Measurements from ENCODE around the gene ROPN1L. TPM values are rescaled to one million over a fixed set of nuclear protein-coding genes. Genes with fewer than 3 reads are reported as not detected.

ROPN1L gene
- total RNA-seq, 2 experiments from 2014 or later, result not detected

DNA sequence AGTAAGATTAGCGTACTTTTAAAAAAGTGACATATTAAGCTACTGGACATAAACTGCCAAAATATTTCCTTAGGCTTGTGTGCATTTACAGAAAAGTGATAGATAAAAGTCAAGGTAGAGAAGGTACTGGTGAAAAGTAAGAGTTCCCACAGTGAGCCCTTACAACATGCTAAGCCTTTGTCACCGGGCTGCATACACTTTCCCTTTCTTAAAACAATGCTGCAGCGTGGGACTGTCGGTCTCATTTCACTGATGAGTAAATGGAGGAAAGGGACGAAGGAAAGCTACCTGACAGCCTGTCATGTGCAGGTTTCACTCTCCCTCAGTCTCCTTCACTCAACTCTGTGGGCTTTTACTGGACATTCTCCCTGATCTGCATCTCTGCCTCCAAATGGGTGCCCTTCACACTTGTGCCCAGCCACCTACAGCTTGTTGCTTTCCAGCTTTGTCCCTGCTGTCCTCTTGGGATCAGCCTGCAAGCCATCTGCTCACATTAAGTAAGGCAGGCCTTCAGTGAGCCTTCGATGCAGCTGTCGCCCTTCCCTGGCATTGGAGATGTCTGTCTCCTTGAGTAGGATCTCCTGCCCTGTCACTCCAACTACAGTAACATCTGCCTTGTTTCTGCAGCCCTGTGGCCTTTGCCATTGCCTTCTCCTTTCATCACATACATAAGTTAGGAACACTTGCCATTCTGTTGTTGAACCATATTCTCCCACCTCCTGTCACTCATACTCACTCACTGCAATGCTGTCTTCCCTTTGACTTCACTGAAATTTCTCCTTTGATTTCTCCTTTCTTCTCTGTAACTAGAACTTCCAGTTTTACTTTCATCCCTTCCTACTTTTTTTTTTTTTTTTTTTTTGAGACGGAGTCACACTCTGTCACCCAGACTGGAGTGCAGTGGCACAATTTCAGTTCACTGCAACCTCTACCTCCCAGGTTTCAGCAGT is 9.3 kb upstream of the ROPN1L start:
- no peak for DNase-seq
- intact Hi-C loops (cut with micrococcal nuclease), result no loop called here
- Mint-ChIP-seq H3K36me3 (peaks cover 34% of the 10 kb centered on the region), H3K27ac (no peak overlapping the region), H3K4me1 (ENCODE audit: low read depth) (peaks cover 13% of the 10 kb centered on the region), H3K9me3 (no peaks in the 10 kb centered on the region), H3K4me3 (no peak overlapping the region), H3K27me3 (no peaks in the 10 kb centered on the region)
- CTCF ChIA-PET, result no interaction called here
- POLR2A ChIA-PET, result no interaction called here

DNA sequence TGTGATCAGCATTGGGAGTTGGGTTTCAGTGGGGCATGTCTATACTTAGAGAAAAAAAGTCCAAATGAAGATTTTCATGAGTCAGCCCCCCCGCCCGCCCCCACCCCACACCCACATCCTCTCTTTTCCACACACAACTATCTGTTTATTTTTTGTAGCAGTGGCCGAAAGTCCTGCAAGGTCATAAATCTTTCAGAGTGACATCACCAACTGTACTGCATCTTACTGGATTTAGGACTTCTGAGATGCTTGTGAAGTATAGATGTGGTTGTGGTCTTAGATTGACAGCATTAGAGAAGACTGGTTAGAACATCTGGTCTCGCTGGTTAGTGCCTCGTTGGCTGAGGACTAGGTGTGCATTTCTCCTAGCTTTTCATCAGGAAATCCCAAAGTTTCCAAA is 7.3 kb upstream of the ROPN1L start:
- H3K4me3 Mint-ChIP-seq, result no peak overlapping the region
- no peaks in the 10 kb centered on the region for H3K27me3 Mint-ChIP-seq
- H3K9me3 Mint-ChIP-seq, result no peaks in the 10 kb centered on the region
- ChIA-PET CTCF (no interaction called here), POLR2A (no interaction called here)
- H3K4me1 Mint-ChIP-seq (ENCODE audit: low read depth), result peaks cover 13% of the 10 kb centered on the region
- H3K36me3 Mint-ChIP-seq, result peaks cover 28% of the 10 kb centered on the region
- no peak for DNase-seq
- intact Hi-C loops (cut with micrococcal nuclease), result no loop called here
- no peak overlapping the region for H3K27ac Mint-ChIP-seq

DNA sequence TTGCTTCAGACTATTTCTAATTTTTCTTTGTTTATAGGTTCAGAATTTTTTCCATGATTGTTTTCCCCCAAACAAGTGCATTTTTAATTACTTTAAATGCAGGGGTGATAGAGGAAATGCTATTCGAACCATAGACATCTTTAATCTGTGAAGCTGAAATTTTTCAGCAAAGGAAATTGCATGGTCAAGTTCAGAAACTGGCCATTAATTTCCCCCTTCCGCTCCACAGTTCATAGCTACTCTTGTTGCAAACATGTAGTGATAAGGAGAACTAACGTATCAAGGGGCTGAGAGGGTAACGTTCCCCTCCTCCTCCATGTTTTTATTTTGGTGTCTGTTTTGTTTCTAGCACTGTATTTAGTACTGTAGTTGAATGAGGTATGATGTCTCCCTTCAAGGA is 3.4 kb upstream of the ROPN1L start:
- Mint-ChIP-seq H3K4me1 (ENCODE audit: low read depth) (peaks cover 20% of the 10 kb centered on the region), H3K36me3 (peaks cover 6% of the 10 kb centered on the region), H3K4me3 (no peak overlapping the region), H3K9me3 (no peaks in the 10 kb centered on the region), H3K27me3 (no peaks in the 10 kb centered on the region), H3K27ac (no peak overlapping the region)
- no peak for DNase-seq
- CTCF ChIA-PET, result interaction anchor here (1.1 kb wide), 1 partner anchor 189 kb away, joined by 3 read pairs; no protein-coding TSS in a partner anchor
- POLR2A ChIA-PET, result no interaction called here
- intact Hi-C loops (cut with micrococcal nuclease), result no loop called here

DNA sequence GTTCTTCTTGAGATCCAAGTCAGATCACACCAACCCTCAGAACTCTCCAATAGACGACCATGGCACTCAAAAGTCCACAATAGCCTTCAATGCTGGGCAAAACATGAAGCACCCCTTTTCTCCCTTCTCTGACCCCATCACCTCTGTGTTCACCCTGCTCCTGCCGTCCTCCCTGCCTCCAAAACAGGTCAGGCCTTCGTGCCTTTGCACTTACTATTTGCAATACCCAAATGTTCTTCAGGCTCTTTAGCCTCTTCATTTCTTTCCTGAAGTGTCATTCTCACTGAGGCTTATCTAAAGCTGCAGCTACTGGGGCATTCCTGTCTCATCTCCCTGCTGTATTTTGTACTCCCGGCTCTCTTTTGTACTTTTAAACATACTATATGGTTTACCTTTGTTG is 2.0 kb upstream of the ROPN1L start:
- POLR2A ChIA-PET, result no interaction called here
- no peak overlapping the region for H3K27ac Mint-ChIP-seq
- H3K27me3 Mint-ChIP-seq, result no peaks in the 10 kb centered on the region
- peaks cover under 1% of the 10 kb centered on the region for H3K36me3 Mint-ChIP-seq
- H3K9me3 Mint-ChIP-seq, result no peaks in the 10 kb centered on the region
- CTCF ChIA-PET, result interaction anchor here (1.1 kb wide), 1 partner anchor 14 kb away, joined by 3 read pairs; no protein-coding TSS in a partner anchor
- no peak for DNase-seq
- no peak overlapping the region for H3K4me3 Mint-ChIP-seq
- peaks cover 18% of the 10 kb centered on the region for H3K4me1 Mint-ChIP-seq (ENCODE audit: low read depth)
- intact Hi-C loops (cut with micrococcal nuclease), result loop anchor here (2.0 to 10.0 kb wide), 5 partner anchors 87 to 323 kb away; partner anchors contain the start of genes ANKRD33B, DAP and MARCHF6

DNA sequence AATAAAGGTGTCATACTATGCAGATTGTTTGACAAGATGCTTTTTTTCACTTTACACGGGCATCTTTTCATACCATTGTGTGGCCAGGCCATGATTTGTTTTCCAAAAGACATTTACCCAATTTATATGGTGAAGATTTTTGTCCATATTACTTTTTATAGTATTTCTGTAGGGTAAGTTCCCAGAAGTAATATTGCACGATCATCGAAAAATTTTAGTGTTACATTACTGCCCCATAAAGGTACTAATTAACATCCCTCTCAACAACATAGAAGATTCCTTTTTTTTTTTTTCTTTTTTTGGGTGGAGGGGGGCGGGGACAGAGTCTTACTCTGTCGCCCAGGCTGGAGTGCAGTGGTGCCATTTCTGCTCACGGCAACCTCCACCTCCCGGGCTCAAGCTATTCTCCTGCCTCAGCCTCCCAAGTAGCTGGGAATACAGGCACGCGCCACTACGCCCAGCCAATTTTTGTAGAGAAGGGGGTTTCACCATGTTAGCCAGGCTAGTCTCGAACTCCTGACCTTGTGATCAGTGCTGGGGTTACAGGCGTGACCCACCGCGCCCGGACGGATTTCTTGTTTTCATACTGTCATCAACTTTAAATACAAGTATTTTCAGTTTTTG is 1.2 kb upstream of the ROPN1L start:
- DNase-seq, result no peak
- Mint-ChIP-seq H3K27me3 (no peaks in the 10 kb centered on the region), H3K36me3 (no peaks in the 10 kb centered on the region), H3K4me3 (peak overlapping the region; percentile 30), H3K9me3 (no peaks in the 10 kb centered on the region), H3K4me1 (ENCODE audit: low read depth) (peaks cover 25% of the 10 kb centered on the region), H3K27ac (no peak overlapping the region)
- intact Hi-C loops (cut with micrococcal nuclease), result loop anchor here (2.0 to 10.0 kb wide), 5 partner anchors 88 to 322 kb away; partner anchors contain the start of genes ANKRD33B, DAP and MARCHF6
- POLR2A ChIA-PET, result no interaction called here
- CTCF ChIA-PET, result interaction anchor here (0.6 to 2.8 kb wide), 4 partner anchors 10 to 206 kb away, joined by 3 to 12 read pairs (median 4); no protein-coding TSS in a partner anchor

DNA sequence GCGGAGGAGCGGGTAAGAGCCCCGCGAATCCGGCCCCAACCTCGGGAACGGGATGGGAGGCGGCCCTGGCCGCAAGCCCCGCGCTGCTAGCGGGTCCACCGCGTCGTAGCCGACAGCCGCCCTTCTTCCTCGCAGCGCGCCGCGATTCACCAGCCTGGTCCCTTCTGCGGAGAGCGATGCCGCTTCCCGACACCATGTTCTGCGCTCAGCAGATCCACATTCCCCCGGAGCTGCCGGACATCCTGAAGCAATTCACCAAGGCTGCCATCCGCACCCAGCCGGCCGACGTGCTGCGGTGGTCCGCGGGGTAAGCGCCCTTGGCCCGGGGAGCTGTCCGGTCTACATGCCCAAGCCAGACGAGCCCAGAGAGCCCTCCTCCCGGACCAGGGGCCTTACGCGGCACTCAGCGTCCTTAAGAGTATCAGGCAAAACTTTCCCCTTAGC is 335 bp downstream of the ROPN1L start:
- Mint-ChIP-seq H3K36me3 (no peaks in the 10 kb centered on the region), H3K27ac (no peak overlapping the region), H3K4me3 (peak overlapping the region; percentile 78), H3K4me1 (ENCODE audit: low read depth) (peaks cover 37% of the 10 kb centered on the region), H3K9me3 (no peaks in the 10 kb centered on the region), H3K27me3 (no peaks in the 10 kb centered on the region)
- intact Hi-C loops (cut with micrococcal nuclease), result loop anchor here (1.0 to 10.0 kb wide), 6 partner anchors 23 to 320 kb away; partner anchors contain the start of genes ANKRD33B, DAP and MARCHF6
- POLR2A ChIA-PET, result no interaction called here
- DNase-seq, result no peak
- CTCF ChIA-PET, result interaction anchor here (0.8 to 2.8 kb wide), 7 partner anchors 9 to 248 kb away, joined by 3 to 12 read pairs (median 4); no protein-coding TSS in a partner anchor

DNA sequence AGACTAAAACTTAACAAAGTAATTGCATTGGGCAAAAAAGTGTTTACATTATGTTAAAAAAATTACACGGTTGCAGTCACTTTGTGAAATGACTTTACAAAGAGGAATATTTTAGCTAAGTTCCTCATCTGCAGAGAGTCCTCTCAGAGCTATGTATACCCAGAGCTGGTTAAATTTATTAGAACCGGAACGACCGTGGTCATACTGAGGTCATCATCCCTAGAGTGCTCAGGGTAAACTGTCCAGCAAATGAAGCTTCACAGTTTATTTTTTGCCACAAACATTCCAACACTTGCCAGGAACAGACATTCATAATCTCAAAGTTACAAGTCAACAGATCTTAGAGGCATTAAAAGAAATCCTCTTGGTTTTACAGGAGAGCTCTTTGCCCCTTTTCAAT is 897 bp downstream of the ROPN1L start:
- Mint-ChIP-seq H3K27ac (no peak overlapping the region), H3K4me3 (peak overlapping the region; percentile 78), H3K27me3 (no peaks in the 10 kb centered on the region), H3K4me1 (ENCODE audit: low read depth) (peaks cover 40% of the 10 kb centered on the region), H3K9me3 (no peaks in the 10 kb centered on the region), H3K36me3 (no peaks in the 10 kb centered on the region)
- intact Hi-C loops (cut with micrococcal nuclease), result loop anchor here (5.0 to 10.0 kb wide), 3 partner anchors 122 to 320 kb away; partner anchors contain the start of genes ANKRD33B and DAP
- CTCF ChIA-PET, result interaction anchor here (0.8 to 2.8 kb wide), 8 partner anchors 8 to 247 kb away, joined by 3 to 12 read pairs (median 4); no protein-coding TSS in a partner anchor
- DNase-seq, result no peak
- POLR2A ChIA-PET, result no interaction called here

DNA sequence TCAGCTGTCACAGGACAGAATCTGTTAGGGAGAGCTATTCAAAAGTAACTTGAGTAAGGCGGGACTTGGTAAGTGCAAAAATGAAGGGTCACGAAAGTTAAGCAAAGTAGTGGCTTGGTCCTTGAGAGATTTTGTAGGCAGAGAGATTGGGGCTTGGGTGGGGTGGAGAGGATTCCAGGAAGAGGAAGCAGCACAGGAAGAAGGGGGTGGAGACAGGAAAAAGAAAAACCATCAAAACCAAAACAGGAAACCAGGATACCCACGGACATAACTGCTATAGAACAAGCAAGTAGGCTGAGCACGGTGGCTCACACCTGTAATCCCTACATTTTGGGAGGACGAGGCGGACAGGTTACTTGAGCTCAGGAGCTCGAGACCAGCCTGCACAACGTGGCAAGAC is 3.7 kb downstream of the ROPN1L start:
- intact Hi-C loops (cut with micrococcal nuclease), result loop anchor here (10.0 kb wide), 1 partner anchor 119 kb away; the partner anchor contains the start of gene ANKRD33B
- H3K27ac Mint-ChIP-seq, result peak overlapping the region; percentile 11
- DNase-seq, result no peak
- H3K36me3 Mint-ChIP-seq, result no peaks in the 10 kb centered on the region
- peaks cover 40% of the 10 kb centered on the region for H3K4me1 Mint-ChIP-seq (ENCODE audit: low read depth)
- no peaks in the 10 kb centered on the region for H3K27me3 Mint-ChIP-seq
- no peak overlapping the region for H3K4me3 Mint-ChIP-seq
- POLR2A ChIA-PET, result no interaction called here
- H3K9me3 Mint-ChIP-seq, result no peaks in the 10 kb centered on the region
- CTCF ChIA-PET, result interaction anchor here (0.9 to 12.7 kb wide), 2 partner anchors 88 to 182 kb away, joined by 3 to 154 read pairs; no protein-coding TSS in a partner anchor

DNA sequence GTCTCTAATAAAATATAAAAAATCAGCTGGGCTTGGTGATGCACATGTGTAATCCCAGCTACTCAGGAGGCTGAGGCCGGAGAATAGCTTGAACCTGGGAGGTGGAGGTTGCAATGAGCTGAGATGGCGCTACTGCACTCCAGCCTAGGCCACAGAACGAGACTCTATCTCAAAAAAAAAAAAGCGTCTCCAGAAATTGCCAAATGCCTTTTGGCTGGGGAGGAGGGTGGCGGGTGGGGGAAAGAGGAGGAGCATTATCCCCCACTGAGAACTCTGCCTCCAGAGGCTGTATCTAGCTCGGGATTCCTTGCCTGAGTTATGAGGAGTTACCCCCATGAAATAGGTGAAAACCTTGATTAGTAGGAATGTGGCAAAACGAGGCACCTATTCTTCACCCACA is 4.8 kb downstream of the ROPN1L start:
- no peaks in the 10 kb centered on the region for H3K27me3 Mint-ChIP-seq
- no peak for DNase-seq
- no peak overlapping the region for H3K27ac Mint-ChIP-seq
- no peaks in the 10 kb centered on the region for H3K36me3 Mint-ChIP-seq
- ChIA-PET POLR2A (no interaction called here), CTCF (interaction anchor here (12.7 kb wide), 1 partner anchor 181 kb away, joined by 154 read pairs; no protein-coding TSS in a partner anchor)
- no peak overlapping the region for H3K4me3 Mint-ChIP-seq
- H3K4me1 Mint-ChIP-seq (ENCODE audit: low read depth), result peaks cover 33% of the 10 kb centered on the region
- H3K9me3 Mint-ChIP-seq, result no peaks in the 10 kb centered on the region
- intact Hi-C loops (cut with micrococcal nuclease), result loop anchor here (10.0 kb wide), 1 partner anchor 118 kb away; the partner anchor contains the start of gene ANKRD33B

DNA sequence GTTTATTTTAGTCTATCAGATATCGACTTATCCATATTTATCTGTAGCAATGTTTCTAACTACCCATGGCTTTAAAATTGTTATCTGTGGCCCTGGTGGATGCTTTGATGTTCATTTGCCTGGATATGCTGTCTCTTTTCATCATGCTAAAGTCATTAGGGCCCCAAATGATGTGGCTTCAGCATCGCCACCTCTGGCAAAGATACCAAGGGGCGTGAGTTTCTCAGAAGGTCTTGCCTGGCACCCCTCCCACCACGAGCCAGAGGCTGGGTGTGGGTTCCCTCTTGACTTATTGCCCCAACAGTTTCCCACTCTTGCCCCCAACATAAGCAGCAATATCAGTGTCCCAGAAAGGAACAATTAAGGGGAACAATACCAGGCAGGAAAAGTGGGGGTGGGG is 5.4 kb downstream of the ROPN1L start:
- no peak for DNase-seq
- no peaks in the 10 kb centered on the region for H3K36me3 Mint-ChIP-seq
- POLR2A ChIA-PET, result no interaction called here
- CTCF ChIA-PET, result interaction anchor here (12.7 kb wide), 1 partner anchor 180 kb away, joined by 154 read pairs; no protein-coding TSS in a partner anchor
- peaks cover 32% of the 10 kb centered on the region for H3K4me1 Mint-ChIP-seq (ENCODE audit: low read depth)
- no peaks in the 10 kb centered on the region for H3K27me3 Mint-ChIP-seq
- no peak overlapping the region for H3K27ac Mint-ChIP-seq
- no peak overlapping the region for H3K4me3 Mint-ChIP-seq
- no peaks in the 10 kb centered on the region for H3K9me3 Mint-ChIP-seq
- intact Hi-C loops (cut with micrococcal nuclease), result loop anchor here (10.0 kb wide), 1 partner anchor 118 kb away; the partner anchor contains the start of gene ANKRD33B

DNA sequence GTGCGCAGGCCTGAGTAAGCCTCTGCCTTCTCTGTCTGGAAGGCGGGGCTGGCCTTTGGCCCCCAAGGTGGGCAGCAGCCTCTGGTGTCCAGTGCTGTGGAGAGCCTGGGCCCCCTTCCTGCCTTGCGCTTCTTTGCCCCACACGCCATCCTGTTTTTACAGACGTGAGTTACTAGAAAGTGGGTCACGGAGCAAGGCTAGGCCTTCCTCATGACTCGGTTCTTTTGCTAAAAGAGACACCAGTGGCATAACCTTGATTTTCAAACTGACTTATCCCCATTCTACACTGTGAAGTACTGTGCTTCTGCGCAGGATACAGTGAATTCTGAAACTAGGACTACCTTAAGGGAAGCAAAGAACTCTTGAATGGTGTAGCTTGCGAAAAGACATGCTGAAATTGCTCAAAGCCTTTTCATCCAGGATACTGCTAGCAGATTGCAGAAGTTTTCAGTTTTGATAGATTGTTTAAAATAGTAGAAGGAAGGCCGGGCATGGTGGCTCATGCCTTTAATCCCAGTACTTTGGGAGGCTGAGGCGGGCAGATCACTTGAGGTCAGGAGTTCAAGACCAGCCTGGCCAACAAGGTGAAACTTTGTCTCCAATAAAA is 7.2 kb downstream of the ROPN1L start:
- ChIA-PET CTCF (interaction anchor here (12.7 kb wide), 1 partner anchor 179 kb away, joined by 154 read pairs; no protein-coding TSS in a partner anchor), POLR2A (no interaction called here)
- H3K27ac Mint-ChIP-seq, result no peak overlapping the region
- H3K27me3 Mint-ChIP-seq, result no peaks in the 10 kb centered on the region
- H3K4me1 Mint-ChIP-seq (ENCODE audit: low read depth), result peaks cover 26% of the 10 kb centered on the region
- intact Hi-C loops (cut with micrococcal nuclease), result loop anchor here (10.0 kb wide), 1 partner anchor 116 kb away; the partner anchor contains the start of gene ANKRD33B
- no peak for DNase-seq
- H3K36me3 Mint-ChIP-seq, result no peaks in the 10 kb centered on the region
- H3K4me3 Mint-ChIP-seq, result no peak overlapping the region
- no peaks in the 10 kb centered on the region for H3K9me3 Mint-ChIP-seq

Data from activated CD4-positive, alpha-beta memory T cell treated with anti-CD3 and anti-CD28 coated beads for 36 hours (primary cell).